ENCODE results near the gene RBM17.

DNA sequence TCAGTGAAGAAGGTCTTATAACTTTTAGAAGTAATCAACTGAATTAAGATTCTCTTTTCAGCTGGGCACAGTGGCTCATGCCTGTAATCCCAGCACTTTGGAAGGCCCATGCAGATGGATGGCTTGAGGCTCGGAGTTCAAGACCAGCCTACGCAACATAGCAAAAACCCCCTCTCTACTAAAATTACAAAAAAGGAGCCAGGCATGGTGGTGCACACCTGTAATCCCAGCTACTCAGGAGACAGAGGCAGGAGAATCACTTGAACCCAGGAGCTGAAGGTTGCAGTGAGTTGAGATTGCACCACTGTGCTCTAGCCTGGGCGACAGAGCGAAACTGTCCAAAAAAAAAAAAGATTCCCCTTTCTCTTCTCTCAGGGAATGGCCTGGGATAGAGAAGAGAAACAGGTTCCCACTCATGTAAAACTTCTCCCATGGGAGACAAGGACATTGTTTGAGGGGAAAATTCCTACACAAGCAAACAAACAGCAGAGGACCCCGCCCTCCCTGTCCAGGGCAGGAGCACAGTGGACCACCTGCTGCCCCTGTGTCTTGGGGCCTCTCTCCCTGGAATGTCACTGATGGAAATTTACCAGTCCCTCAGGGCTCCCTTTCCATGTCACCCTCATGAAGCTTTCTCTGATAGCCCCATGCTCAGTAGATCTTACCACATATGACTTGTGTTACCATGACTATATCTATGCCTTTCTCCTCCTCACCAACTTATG is 32.3 kb upstream of the RBM17 start:
- TF ChIP-seq, protein P1, sequence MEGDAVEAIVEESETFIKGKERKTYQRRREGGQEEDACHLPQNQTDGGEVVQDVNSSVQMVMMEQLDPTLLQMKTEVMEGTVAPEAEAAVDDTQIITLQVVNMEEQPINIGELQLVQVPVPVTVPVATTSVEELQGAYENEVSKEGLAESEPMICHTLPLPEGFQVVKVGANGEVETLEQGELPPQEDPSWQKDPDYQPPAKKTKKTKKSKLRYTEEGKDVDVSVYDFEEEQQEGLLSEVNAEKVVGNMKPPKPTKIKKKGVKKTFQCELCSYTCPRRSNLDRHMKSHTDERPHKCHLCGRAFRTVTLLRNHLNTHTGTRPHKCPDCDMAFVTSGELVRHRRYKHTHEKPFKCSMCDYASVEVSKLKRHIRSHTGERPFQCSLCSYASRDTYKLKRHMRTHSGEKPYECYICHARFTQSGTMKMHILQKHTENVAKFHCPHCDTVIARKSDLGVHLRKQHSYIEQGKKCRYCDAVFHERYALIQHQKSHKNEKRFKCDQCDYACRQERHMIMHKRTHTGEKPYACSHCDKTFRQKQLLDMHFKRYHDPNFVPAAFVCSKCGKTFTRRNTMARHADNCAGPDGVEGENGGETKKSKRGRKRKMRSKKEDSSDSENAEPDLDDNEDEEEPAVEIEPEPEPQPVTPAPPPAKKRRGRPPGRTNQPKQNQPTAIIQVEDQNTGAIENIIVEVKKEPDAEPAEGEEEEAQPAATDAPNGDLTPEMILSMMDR (IDR thresholded peaks at IDR 0.05; ENCODE audit: low read depth, low read length, missing input control) = no peak
- TF ChIP-seq REST (IDR thresholded peaks at IDR 0.05) = no peak
- TF ChIP-seq, protein P2, sequence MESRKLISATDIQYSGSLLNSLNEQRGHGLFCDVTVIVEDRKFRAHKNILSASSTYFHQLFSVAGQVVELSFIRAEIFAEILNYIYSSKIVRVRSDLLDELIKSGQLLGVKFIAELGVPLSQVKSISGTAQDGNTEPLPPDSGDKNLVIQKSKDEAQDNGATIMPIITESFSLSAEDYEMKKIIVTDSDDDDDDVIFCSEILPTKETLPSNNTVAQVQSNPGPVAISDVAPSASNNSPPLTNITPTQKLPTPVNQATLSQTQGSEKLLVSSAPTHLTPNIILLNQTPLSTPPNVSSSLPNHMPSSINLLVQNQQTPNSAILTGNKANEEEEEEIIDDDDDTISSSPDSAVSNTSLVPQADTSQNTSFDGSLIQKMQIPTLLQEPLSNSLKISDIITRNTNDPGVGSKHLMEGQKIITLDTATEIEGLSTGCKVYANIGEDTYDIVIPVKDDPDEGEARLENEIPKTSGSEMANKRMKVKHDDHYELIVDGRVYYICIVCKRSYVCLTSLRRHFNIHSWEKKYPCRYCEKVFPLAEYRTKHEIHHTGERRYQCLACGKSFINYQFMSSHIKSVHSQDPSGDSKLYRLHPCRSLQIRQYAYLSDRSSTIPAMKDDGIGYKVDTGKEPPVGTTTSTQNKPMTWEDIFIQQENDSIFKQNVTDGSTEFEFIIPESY (IDR thresholded peaks at IDR 0.05) = no peak
